HL-60 (cell line): ENCODE results near the gene MAP3K4.

Source experiments
- GABPA ChIP-seq: IDR thresholded peaks from 2 replicates; pipeline ENCODE4 v1.6.1; 2012; ENCODE audit warnings: low read depth
- POLR2AphosphoS5 ChIP-seq: IDR thresholded peaks from 2 replicates; pipeline ENCODE4 v1.6.1; 2012; ENCODE audit warnings: low read depth
- SPI1 ChIP-seq: IDR thresholded peaks from 2 replicates; pipeline ENCODE4 v1.6.1; 2012; ENCODE audit warnings: low read depth, mild to moderate bottlenecking, borderline replicate concordance
- TF ChIP-seq, protein P1 (sequence below): IDR thresholded peaks from one replicate; pipeline ENCODE4 v1.5.1; 2011; ENCODE audit warnings: low read length, control low read depth, inconsistent platforms; ENCODE audit not compliant: insufficient read depth
- TF ChIP-seq, protein P2 (sequence below): IDR thresholded peaks from 2 replicates; pipeline ENCODE4 v1.6.1; 2012; ENCODE audit warnings: low read depth; ENCODE audit not compliant: insufficient replicate concordance

DNA sequence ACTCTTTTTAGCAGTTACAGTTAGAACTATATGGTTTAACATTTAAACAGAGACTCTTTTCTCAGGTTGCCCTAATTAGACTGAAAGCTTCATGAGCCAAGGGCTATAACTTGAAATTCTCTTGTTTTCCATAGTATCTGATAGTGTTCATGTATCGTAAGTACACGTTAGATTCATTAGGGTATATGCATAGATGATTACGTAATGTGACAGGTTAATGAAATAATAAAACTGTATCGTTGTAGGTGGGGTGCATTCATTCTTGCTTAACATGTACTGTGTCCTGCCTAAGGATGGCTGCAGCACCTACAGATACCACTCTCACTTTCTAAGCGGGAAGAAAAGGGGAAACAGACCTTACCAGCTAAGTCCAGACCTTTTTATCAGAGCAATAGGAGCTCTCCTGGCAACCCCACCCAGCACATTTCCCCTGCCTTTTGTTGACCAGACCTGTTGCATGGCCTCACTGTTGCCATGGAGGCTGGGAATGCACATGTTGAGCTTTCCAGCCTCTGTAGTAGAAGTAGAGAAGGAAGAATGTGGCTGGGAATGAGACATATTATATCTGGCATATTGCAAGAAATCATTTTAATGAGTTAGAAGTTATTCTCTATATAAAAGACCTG lies 83.0 kb downstream of the MAP3K4 start:
- TF ChIP-seq, protein P1, sequence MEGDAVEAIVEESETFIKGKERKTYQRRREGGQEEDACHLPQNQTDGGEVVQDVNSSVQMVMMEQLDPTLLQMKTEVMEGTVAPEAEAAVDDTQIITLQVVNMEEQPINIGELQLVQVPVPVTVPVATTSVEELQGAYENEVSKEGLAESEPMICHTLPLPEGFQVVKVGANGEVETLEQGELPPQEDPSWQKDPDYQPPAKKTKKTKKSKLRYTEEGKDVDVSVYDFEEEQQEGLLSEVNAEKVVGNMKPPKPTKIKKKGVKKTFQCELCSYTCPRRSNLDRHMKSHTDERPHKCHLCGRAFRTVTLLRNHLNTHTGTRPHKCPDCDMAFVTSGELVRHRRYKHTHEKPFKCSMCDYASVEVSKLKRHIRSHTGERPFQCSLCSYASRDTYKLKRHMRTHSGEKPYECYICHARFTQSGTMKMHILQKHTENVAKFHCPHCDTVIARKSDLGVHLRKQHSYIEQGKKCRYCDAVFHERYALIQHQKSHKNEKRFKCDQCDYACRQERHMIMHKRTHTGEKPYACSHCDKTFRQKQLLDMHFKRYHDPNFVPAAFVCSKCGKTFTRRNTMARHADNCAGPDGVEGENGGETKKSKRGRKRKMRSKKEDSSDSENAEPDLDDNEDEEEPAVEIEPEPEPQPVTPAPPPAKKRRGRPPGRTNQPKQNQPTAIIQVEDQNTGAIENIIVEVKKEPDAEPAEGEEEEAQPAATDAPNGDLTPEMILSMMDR = no peak
- TF ChIP-seq GABPA (no peak), POLR2AphosphoS5 (no peak), SPI1 (no peak)
- TF ChIP-seq, protein P2, sequence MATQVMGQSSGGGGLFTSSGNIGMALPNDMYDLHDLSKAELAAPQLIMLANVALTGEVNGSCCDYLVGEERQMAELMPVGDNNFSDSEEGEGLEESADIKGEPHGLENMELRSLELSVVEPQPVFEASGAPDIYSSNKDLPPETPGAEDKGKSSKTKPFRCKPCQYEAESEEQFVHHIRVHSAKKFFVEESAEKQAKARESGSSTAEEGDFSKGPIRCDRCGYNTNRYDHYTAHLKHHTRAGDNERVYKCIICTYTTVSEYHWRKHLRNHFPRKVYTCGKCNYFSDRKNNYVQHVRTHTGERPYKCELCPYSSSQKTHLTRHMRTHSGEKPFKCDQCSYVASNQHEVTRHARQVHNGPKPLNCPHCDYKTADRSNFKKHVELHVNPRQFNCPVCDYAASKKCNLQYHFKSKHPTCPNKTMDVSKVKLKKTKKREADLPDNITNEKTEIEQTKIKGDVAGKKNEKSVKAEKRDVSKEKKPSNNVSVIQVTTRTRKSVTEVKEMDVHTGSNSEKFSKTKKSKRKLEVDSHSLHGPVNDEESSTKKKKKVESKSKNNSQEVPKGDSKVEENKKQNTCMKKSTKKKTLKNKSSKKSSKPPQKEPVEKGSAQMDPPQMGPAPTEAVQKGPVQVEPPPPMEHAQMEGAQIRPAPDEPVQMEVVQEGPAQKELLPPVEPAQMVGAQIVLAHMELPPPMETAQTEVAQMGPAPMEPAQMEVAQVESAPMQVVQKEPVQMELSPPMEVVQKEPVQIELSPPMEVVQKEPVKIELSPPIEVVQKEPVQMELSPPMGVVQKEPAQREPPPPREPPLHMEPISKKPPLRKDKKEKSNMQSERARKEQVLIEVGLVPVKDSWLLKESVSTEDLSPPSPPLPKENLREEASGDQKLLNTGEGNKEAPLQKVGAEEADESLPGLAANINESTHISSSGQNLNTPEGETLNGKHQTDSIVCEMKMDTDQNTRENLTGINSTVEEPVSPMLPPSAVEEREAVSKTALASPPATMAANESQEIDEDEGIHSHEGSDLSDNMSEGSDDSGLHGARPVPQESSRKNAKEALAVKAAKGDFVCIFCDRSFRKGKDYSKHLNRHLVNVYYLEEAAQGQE = no peak
